ENCODE results near the gene RPS19BP1.
"Not testable (repeated sequence)": the region's sequence is repeated elsewhere in the genome, so short reads cannot be mapped to it uniquely, and the experiment has no call there.

RPS19BP1 gene

GRCh38 chr22:39527481-39527961, 5.0 kb downstream of the RPS19BP1 start:
- Mint-ChIP-seq H3K4me1 (ENCODE audit: low read depth) (peaks cover 84% of the 10 kb centered on the region), H3K36me3 (ENCODE audit: low read depth) (peaks cover 62% of the 10 kb centered on the region), H3K4me3 (no peak overlapping the region), H3K9me3 (no peaks in the 10 kb centered on the region), H3K27me3 (no peaks in the 10 kb centered on the region), H3K27ac (peak overlapping the region; percentile 18)

- Mint-ChIP-seq H3K4me1 (ENCODE audit: low read depth) (peaks cover 88% of the 10 kb centered on the region), H3K27ac (peak overlapping the region; percentile 18), H3K27me3 (no peaks in the 10 kb centered on the region), H3K9me3 (no peaks in the 10 kb centered on the region), H3K36me3 (ENCODE audit: low read depth) (peaks cover 67% of the 10 kb centered on the region), H3K4me3 (no peak overlapping the region)
These were observed 5.8 kb downstream of the RPS19BP1 start for GRCh38 chr22:39526736-39527171.

GRCh38 chr22:39525658-39525975, 6.9 kb downstream of the RPS19BP1 start:
- Mint-ChIP-seq H3K9me3 (no peaks in the 10 kb centered on the region), H3K4me3 (peak overlapping the region; percentile 28), H3K27me3 (no peaks in the 10 kb centered on the region), H3K4me1 (ENCODE audit: low read depth) (peaks cover 81% of the 10 kb centered on the region), H3K27ac (peak overlapping the region; percentile 78), H3K36me3 (ENCODE audit: low read depth) (peaks cover 68% of the 10 kb centered on the region)

GRCh38 chr22:39524753-39525657, 7.5 kb downstream of the RPS19BP1 start:
- Mint-ChIP-seq H3K27ac (peak overlapping the region; percentile 81), H3K9me3 (no peaks in the 10 kb centered on the region), H3K4me1 (ENCODE audit: low read depth) (peaks cover 78% of the 10 kb centered on the region), H3K27me3 (peaks cover 3% of the 10 kb centered on the region), H3K36me3 (ENCODE audit: low read depth) (peaks cover 68% of the 10 kb centered on the region), H3K4me3 (peak overlapping the region; percentile 59)

GRCh38 chr22:39524089-39524752, 8.3 kb downstream of the RPS19BP1 start:
- Mint-ChIP-seq H3K27me3 (peaks cover 3% of the 10 kb centered on the region), H3K36me3 (ENCODE audit: low read depth) (peaks cover 61% of the 10 kb centered on the region), H3K9me3 (no peaks in the 10 kb centered on the region), H3K27ac (peak overlapping the region; percentile 81), H3K4me1 (ENCODE audit: low read depth) (peaks cover 72% of the 10 kb centered on the region), H3K4me3 (peak overlapping the region; percentile 59)

- Mint-ChIP-seq H3K27ac (peak overlapping the region; percentile 96), H3K9me3 (no peaks in the 10 kb centered on the region), H3K4me3 (peak overlapping the region; percentile 88), H3K4me1 (ENCODE audit: low read depth) (peaks cover 75% of the 10 kb centered on the region), H3K36me3 (ENCODE audit: low read depth) (peaks cover 58% of the 10 kb centered on the region), H3K27me3 (peaks cover 3% of the 10 kb centered on the region)
These were observed 9.8 kb downstream of the RPS19BP1 start for GRCh38 chr22:39522567-39523300.

- Mint-ChIP-seq H3K4me3 (peak overlapping the region; percentile 88), H3K27ac (peak overlapping the region; percentile 96), H3K36me3 (ENCODE audit: low read depth) (peaks cover 62% of the 10 kb centered on the region), H3K4me1 (ENCODE audit: low read depth) (peaks cover 73% of the 10 kb centered on the region)
- H3K9me3 Mint-ChIP-seq, H3K27me3 Mint-ChIP-seq: not testable (repeated sequence)
These were observed 10.5 kb downstream of the RPS19BP1 start for GRCh38 chr22:39522091-39522490.

- H3K9me3 Mint-ChIP-seq, H3K27me3 Mint-ChIP-seq: not testable (repeated sequence)
- H3K36me3 Mint-ChIP-seq (ENCODE audit: low read depth), result peaks cover 66% of the 10 kb centered on the region
- peak overlapping the region; percentile 88 for H3K4me3 Mint-ChIP-seq
- H3K4me1 Mint-ChIP-seq (ENCODE audit: low read depth), result peaks cover 72% of the 10 kb centered on the region
- H3K27ac Mint-ChIP-seq, result peak overlapping the region; percentile 96
These were observed 11.3 kb downstream of the RPS19BP1 start for GRCh38 chr22:39521106-39521885.

- peak within 1 kb of the TSS; percentile 88 for H3K4me3 Mint-ChIP-seq
- peaks cover 72% of the 10 kb centered on the region for H3K4me1 Mint-ChIP-seq (ENCODE audit: low read depth)
- H3K27ac Mint-ChIP-seq, result peak within 1 kb of the TSS; percentile 96
- no peaks in the 10 kb centered on the region for H3K9me3 Mint-ChIP-seq
- peaks cover 71% of the 10 kb centered on the region for H3K36me3 Mint-ChIP-seq (ENCODE audit: low read depth)
- H3K27me3 Mint-ChIP-seq, result peaks cover 3% of the 10 kb centered on the region
These were observed 12.1 kb downstream of the RPS19BP1 start, which contains the start of gene ATF4 for GRCh38 chr22:39520226-39521105. TSS of gene ATF4 (plus strand) at chr22:39520562. CDS start at chr22:39521446, 884 bp downstream.

- Mint-ChIP-seq H3K9me3 (no peaks in the 10 kb centered on the region), H3K4me1 (ENCODE audit: low read depth) (peaks cover 72% of the 10 kb centered on the region), H3K27ac (peak overlapping the region; percentile 96), H3K27me3 (peaks cover 3% of the 10 kb centered on the region), H3K36me3 (ENCODE audit: low read depth) (peaks cover 71% of the 10 kb centered on the region), H3K4me3 (peak overlapping the region; percentile 88)
These were observed 12.8 kb downstream of the RPS19BP1 start for GRCh38 chr22:39519681-39520225.

- Mint-ChIP-seq H3K27me3 (peaks cover 3% of the 10 kb centered on the region), H3K4me1 (ENCODE audit: low read depth) (peaks cover 70% of the 10 kb centered on the region), H3K4me3 (peak overlapping the region; percentile 88), H3K9me3 (no peaks in the 10 kb centered on the region), H3K36me3 (ENCODE audit: low read depth) (peaks cover 71% of the 10 kb centered on the region), H3K27ac (peak overlapping the region; percentile 96)
These were observed 13.4 kb downstream of the RPS19BP1 start for GRCh38 chr22:39518996-39519680.

- Mint-ChIP-seq H3K4me3 (peak overlapping the region; percentile 88), H3K27ac (peak overlapping the region; percentile 96), H3K9me3 (no peaks in the 10 kb centered on the region), H3K4me1 (ENCODE audit: low read depth) (peaks cover 64% of the 10 kb centered on the region), H3K36me3 (ENCODE audit: low read depth) (peaks cover 74% of the 10 kb centered on the region), H3K27me3 (peaks cover 3% of the 10 kb centered on the region)
These were observed 14.3 kb downstream of the RPS19BP1 start for GRCh38 chr22:39518144-39518786.

Measured in stimulated activated naive CD8-positive, alpha-beta T cell treated with anti-CD3 and anti-CD28 coated beads, Interleukin-15, Interleukin-2, amounts not matched to agents 100 ng/mL and 50 ng/mL, for 24 hours (primary cell).